Mesendoderm (in vitro differentiated cells): ENCODE measurements around the gene MFSD12.
"Not testable (repeated sequence)": the region's sequence is repeated elsewhere in the genome, so short reads cannot be mapped to it uniquely, and the experiment has no call there.

Experiments
- DNase-seq: peaks from one replicate; pipeline ENCODE4 v3.0.0; 2013
- H2AK5ac ChIP-seq: 2 replicates; pipeline ENCODE4 v1.6.1; 2013; ENCODE audit warnings: low read length, inconsistent platforms
- H2BK120ac ChIP-seq: 2 replicates; pipeline ENCODE4 v1.6.1; 2013; ENCODE audit warnings: low read depth, mild to moderate bottlenecking, low read length, moderate library complexity, mixed read lengths
- H2BK15ac ChIP-seq: replicated peaks from 2 replicates; pipeline ENCODE4 v1.6.1; 2013; ENCODE audit warnings: low read depth, mild to moderate bottlenecking, moderate library complexity
- H2BK5ac ChIP-seq: 2 replicates; pipeline ENCODE4 v1.6.1; 2013; ENCODE audit warnings: low read length, inconsistent platforms
- H3K18ac ChIP-seq: 2 replicates; pipeline ENCODE4 v1.6.1; 2013; ENCODE audit warnings: mild to moderate bottlenecking, low read length, mixed read lengths
- H3K23ac ChIP-seq: one replicate; pipeline ENCODE4 v1.6.1; 2013; ENCODE audit warnings: low read length
- H3K27ac ChIP-seq: 2 replicates; pipeline ENCODE4 v1.5.1; 2013; ENCODE audit warnings: low read depth, mild to moderate bottlenecking, inconsistent platforms, low read length, moderate library complexity
- H3K27me3 ChIP-seq: 2 replicates; pipeline ENCODE4 v1.6.1; 2013; ENCODE audit warnings: low read length, control low read depth, mild to moderate bottlenecking, inconsistent platforms; ENCODE audit not compliant: insufficient read depth, poor library complexity
- H3K36me3 ChIP-seq: 2 replicates; pipeline ENCODE4 v1.6.1; 2013; ENCODE audit warnings: low read length, inconsistent platforms; ENCODE audit not compliant: control insufficient read depth, insufficient read depth
- H3K4ac ChIP-seq: one replicate; pipeline ENCODE4 v1.6.1; 2013; ENCODE audit warnings: low read depth, mild to moderate bottlenecking, low read length, moderate library complexity
- H3K4me1 ChIP-seq: 2 replicates; pipeline ENCODE4 v1.6.1; 2013; ENCODE audit warnings: low read depth, low read length, inconsistent platforms; ENCODE audit not compliant: control insufficient read depth
- H3K4me2 ChIP-seq: 2 replicates; pipeline ENCODE4 v1.6.1; 2013; ENCODE audit warnings: low read length
- H3K4me3 ChIP-seq: 2 replicates; pipeline ENCODE4 v1.5.1; 2013; ENCODE audit warnings: mild to moderate bottlenecking, low read length
- H3K56ac ChIP-seq: one replicate; pipeline ENCODE4 v1.6.1; 2013; ENCODE audit warnings: low read length
- H3K79me1 ChIP-seq: 2 replicates; pipeline ENCODE4 v1.6.1; 2013; ENCODE audit warnings: low read length, inconsistent platforms
- H3K79me2 ChIP-seq: 2 replicates; pipeline ENCODE4 v1.6.1; 2013; ENCODE audit warnings: mild to moderate bottlenecking, low read length; ENCODE audit not compliant: control insufficient read depth, insufficient read depth
- H3K9ac ChIP-seq: 2 replicates; pipeline ENCODE4 v1.6.1; 2013; ENCODE audit warnings: low read length, inconsistent platforms
- H4K5ac ChIP-seq: one replicate; pipeline ENCODE4 v1.6.1; 2013; ENCODE audit warnings: low read length
- H4K8ac ChIP-seq: one replicate; pipeline ENCODE4 v1.6.1; 2013; ENCODE audit warnings: low read depth, mild to moderate bottlenecking, control low read depth, low read length, moderate library complexity
- WGBS: extraction: QIAGEN DNeasy Blood & Tissue Kit; methylation state at CpG from one replicate; pipeline ENCODE4 v1.1.7; 2013; ENCODE audit warnings: low lambda C conversion rate, missing lambda C conversion rate; ENCODE audit not compliant: insufficient coverage; ENCODE audit errors: extremely low coverage; 5-methylcytosine and 5-hydroxymethylcytosine counted together

The MFSD12 gene

GRCh38 chr19:3589439-3589838, 32.1 kb upstream of the MFSD12 start:
- Histone ChIP-seq H2BK5ac (no peak overlapping the region), H3K27me3 (peaks cover 5% of the 10 kb centered on the region), H3K18ac (no peak overlapping the region), H3K79me2 (no peaks in the 10 kb centered on the region), H3K9ac (no peak overlapping the region), H2BK120ac (no peak overlapping the region), H3K23ac (no peak overlapping the region), H4K8ac (no peak overlapping the region), H3K27ac (no peak overlapping the region), H2BK15ac (no peak overlapping the region), H3K56ac (no peak overlapping the region), H3K4me1 (no peaks in the 10 kb centered on the region), H3K36me3 (no peaks in the 10 kb centered on the region), H2AK5ac (no peak overlapping the region), H3K4me2 (no peak overlapping the region), H3K4me3 (no peak overlapping the region), H3K79me1 (no peaks in the 10 kb centered on the region), H3K4ac (no peak overlapping the region), H4K5ac (no peak overlapping the region)
- no peak for DNase-seq
- WGBS = no CpG with 5 or more reads among the region's 11 CpGs

DNA sequence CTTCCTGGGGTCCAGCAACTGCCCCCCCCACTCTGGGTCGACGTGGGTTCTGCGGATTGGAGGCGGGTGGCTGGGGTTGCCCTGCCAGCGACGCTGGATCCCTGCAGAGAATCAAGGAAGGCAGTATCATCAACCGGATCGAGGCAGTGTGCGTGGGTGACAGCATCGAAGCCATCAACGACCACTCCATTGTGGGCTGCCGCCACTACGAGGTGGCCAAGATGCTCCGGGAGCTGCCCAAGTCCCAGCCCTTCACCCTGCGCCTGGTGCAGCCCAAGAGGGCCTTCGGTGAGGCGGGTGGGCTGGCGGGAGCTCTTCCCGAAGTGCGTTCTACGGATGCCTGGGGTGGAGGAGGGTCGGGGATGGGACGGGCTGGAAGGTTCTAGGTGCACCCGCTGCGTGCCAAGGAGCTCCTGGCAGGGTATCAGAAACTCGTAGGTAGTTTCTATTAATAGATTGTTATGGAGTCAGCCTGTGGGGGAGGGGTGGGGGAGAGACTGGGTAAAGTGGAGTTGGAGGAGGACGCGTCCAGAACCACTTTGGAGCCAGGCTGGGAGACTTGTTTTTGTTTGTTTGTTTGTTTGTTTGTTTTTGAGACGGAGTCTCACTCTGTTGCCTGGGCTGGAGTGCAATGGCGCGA, 29.4 kb upstream of the MFSD12 start:
- Histone ChIP-seq H4K8ac (no peak overlapping the region), H3K9ac (no peak overlapping the region), H3K56ac (no peak overlapping the region), H2BK5ac (no peak overlapping the region), H3K4me2 (no peak overlapping the region), H3K23ac (no peak overlapping the region), H3K79me1 (no peaks in the 10 kb centered on the region), H3K4ac (no peak overlapping the region), H3K79me2 (no peaks in the 10 kb centered on the region), H4K5ac (no peak overlapping the region), H2AK5ac (no peak overlapping the region), H2BK15ac (no peak overlapping the region), H2BK120ac (no peak overlapping the region), H3K27ac (no peak overlapping the region), H3K36me3 (no peaks in the 10 kb centered on the region), H3K27me3 (peaks cover 5% of the 10 kb centered on the region), H3K18ac (no peak overlapping the region), H3K4me3 (no peak overlapping the region), H3K4me1 (no peaks in the 10 kb centered on the region)
- no peak for DNase-seq
- WGBS = no CpG with 5 or more reads among the region's 31 CpGs

DNA sequence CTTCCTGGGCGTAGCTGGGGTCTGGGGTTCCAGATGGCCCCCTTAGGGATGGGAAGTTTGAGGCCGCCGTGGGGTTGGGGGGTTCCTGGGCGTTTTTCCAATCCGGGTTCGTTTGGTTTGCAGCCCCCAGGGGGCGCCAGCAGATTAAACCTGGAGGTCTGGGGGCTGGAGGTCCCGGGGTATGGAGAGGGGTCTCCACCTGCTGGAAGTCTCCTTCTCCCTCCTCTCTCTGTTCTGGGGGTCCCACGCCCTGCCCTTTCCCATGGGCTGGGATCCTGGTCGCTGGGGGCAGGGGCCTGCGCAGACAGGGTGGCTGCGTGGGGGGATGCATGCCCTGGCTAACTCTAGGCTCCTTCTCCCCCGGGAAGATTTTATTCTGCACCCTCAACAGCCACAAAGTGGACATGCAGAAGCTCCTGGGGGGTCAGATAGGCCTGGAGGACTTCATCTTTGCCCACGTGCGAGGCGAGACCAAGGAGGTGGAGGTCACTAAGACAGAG, 28.8 kb upstream of the MFSD12 start:
- Histone ChIP-seq H3K79me2 (no peaks in the 10 kb centered on the region), H3K4me3 (no peak overlapping the region), H3K4ac (no peak overlapping the region), H3K36me3 (no peaks in the 10 kb centered on the region), H3K27ac (no peak overlapping the region), H2BK15ac (no peak overlapping the region), H3K4me2 (no peak overlapping the region), H4K5ac (no peak overlapping the region), H3K23ac (no peak overlapping the region), H3K18ac (peak overlapping the region; percentile 77), H2AK5ac (no peak overlapping the region), H3K9ac (no peak overlapping the region), H3K56ac (no peak overlapping the region), H3K27me3 (peaks cover 5% of the 10 kb centered on the region), H2BK120ac (no peak overlapping the region), H2BK5ac (no peak overlapping the region), H4K8ac (no peak overlapping the region), H3K4me1 (no peaks in the 10 kb centered on the region), H3K79me1 (no peaks in the 10 kb centered on the region)
- DNase-seq = no peak
- WGBS = no CpG with 5 or more reads among the region's 16 CpGs

DNA sequence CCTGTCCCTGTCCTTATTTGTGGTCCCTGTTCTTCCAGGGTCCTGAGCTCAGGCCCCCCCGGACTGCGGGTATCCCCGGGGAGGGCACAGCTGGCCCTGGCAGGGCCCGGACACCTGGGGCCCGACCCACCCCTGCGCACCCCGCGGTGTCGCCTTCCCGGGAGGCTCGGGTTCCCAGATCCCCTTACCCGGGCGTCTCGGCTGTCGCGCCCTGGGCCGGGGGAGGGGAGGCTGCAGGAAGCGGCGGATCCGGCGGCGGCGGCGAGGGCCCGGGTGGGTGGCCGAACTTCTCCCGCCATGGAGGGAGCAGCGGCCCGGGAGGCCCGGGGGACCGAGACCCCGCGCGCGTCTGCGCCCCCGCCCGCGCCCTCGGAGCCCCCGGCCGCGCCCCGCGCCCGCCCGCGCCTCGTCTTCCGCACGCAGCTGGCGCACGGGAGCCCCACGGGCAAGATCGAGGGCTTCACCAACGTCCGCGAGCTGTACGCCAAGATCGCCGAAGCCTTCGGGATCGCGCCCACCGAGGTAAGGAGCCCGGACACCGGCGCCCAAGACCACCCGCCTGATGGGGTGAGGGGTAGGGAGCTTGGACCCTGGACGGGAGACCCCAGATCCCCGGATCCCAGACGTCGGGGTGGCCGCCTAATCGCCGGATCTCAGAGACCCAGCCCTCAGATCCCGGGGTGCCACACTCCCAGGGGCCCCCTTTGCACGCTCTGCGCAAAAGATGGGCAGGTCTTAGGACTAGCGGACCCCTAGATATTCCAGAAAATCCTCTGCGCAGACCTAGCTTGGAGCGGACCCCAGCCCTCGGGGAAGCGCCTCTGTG, 28.1 kb upstream of the MFSD12 start, which contains the start of gene GIPC3:
Gene GIPC3, plus strand, starts transcription at position 178 of the 826 bp plus-strand sequence. Its CDS starts 120 bp downstream, at position 298.
- WGBS = no CpG with 5 or more reads among the region's 84 CpGs
- Histone ChIP-seq H3K27ac (no peak within 1 kb of the TSS), H3K36me3 (no peaks in the 10 kb centered on the region)

GRCh38 chr19:3584036-3584802, 26.8 kb upstream of the MFSD12 start:
- not testable (repeated sequence) for H2BK15ac ChIP-seq, H3K4me3 ChIP-seq, H2BK5ac ChIP-seq, H3K79me2 ChIP-seq, H4K5ac ChIP-seq, H3K9ac ChIP-seq, H3K27me3 ChIP-seq, H2AK5ac ChIP-seq, H3K18ac ChIP-seq, DNase-seq, H3K4me2 ChIP-seq, H2BK120ac ChIP-seq, H3K4me1 ChIP-seq, H3K56ac ChIP-seq, H3K36me3 ChIP-seq, H3K79me1 ChIP-seq, H3K4ac ChIP-seq, H3K27ac ChIP-seq, H4K8ac ChIP-seq, H3K23ac ChIP-seq
- WGBS = no CpG with 5 or more reads among the region's 15 CpGs

More for the DNA sequence above, 28.1 kb upstream of the MFSD12 start, which contains the start of gene GIPC3:
- no peak for DNase-seq
- Histone ChIP-seq H4K8ac (no peak within 1 kb of the TSS), H2BK120ac (no peak within 1 kb of the TSS), H3K23ac (no peak within 1 kb of the TSS), H3K79me1 (no peaks in the 10 kb centered on the region), H3K4me1 (no peaks in the 10 kb centered on the region), H4K5ac (no peak within 1 kb of the TSS), H3K4ac (no peak within 1 kb of the TSS), H2BK15ac (no peak within 1 kb of the TSS), H3K27me3 (peaks cover 5% of the 10 kb centered on the region), H2AK5ac (no peak within 1 kb of the TSS), H3K56ac (peak within 1 kb of the TSS; percentile 65), H2BK5ac (no peak within 1 kb of the TSS), H3K79me2 (no peaks in the 10 kb centered on the region), H3K9ac (peak within 1 kb of the TSS; percentile 1), H3K18ac (peak within 1 kb of the TSS; percentile 77), H3K4me3 (no peak within 1 kb of the TSS), H3K4me2 (no peak within 1 kb of the TSS)
